WTC11 (cell line): ENCODE data around the gene TCF20. TPM values are rescaled to one million over a fixed set of nuclear protein-coding genes. Genes with fewer than 3 reads are reported as not detected.
A peak's percentile ranks its signal among the peaks of the same experiment; 100 is the strongest.

Experiments
- ATAC-seq: fragments of 200-7000 bp; cut with Tn5 transposase; 2 replicates; pipeline ENCODE4 v1.10.0; 2021; ENCODE audit warnings: mild to moderate bottlenecking, moderate library complexity
- CTCF ChIA-PET: fragments of 300-600 bp; sonication (Branson Sonifier 250); formaldehyde crosslinking; loops from one replicate; lab custom pipeline; 2021; ENCODE audit warnings: antibody characterized with exemption; lab: Charles Lee
- POLR2A ChIA-PET: fragments of 350-600 bp; sonication (Branson Sonifier 250); formaldehyde crosslinking; loops from one replicate; lab custom pipeline; 2021; ENCODE audit warnings: antibody characterized with exemption; lab: Charles Lee
- DNase-seq: peaks from one replicate; pipeline ENCODE4 v3.0.0; 2021; ENCODE audit warnings: low spot score
- H3K27ac Mint-ChIP-seq: 2 replicates; pipeline ENCODE4 v1.8.0; 2021; ENCODE audit warnings: mixed read lengths
- H3K27me3 Mint-ChIP-seq: 2 replicates; pipeline ENCODE4 v1.8.0; 2021; ENCODE audit warnings: low read depth, mild to moderate bottlenecking, moderate library complexity, mixed read lengths
- H3K36me3 Mint-ChIP-seq: 2 replicates; pipeline ENCODE4 v1.8.0; 2021; ENCODE audit warnings: mixed read lengths
- H3K4me1 Mint-ChIP-seq: 2 replicates; pipeline ENCODE4 v1.8.0; 2022; ENCODE audit warnings: mixed read lengths
- H3K4me3 Mint-ChIP-seq: 2 replicates; pipeline ENCODE4 v1.8.0; 2021; ENCODE audit warnings: mild to moderate bottlenecking, moderate library complexity, mixed read lengths
- H3K9me3 Mint-ChIP-seq: 2 replicates; pipeline ENCODE4 v1.8.0; 2021; ENCODE audit warnings: mixed read lengths
- CBFB ChIP-seq: sonication (generic); formaldehyde crosslinking; IDR thresholded peaks from 2 replicates; pipeline ENCODE4 v1.8.1; 2022; ENCODE audit warnings: mild to moderate bottlenecking, low read depth, missing genetic modification reagents
- E2F1 ChIP-seq: sonication (generic); formaldehyde crosslinking; IDR thresholded peaks from 2 replicates; pipeline ENCODE4 v1.8.0; 2022; ENCODE audit warnings: mild to moderate bottlenecking, missing genetic modification reagents
- FOXK1 ChIP-seq: sonication (generic); formaldehyde crosslinking; IDR thresholded peaks from 2 replicates; pipeline ENCODE4 v1.8.0; 2022; ENCODE audit warnings: mild to moderate bottlenecking, moderate library complexity, missing genetic modification reagents
- GTF2I ChIP-seq: fragments of 250-450 bp; sonication (Bioruptor Pico); conservative IDR thresholded peaks from 2 replicates; pipeline ENCODE4 v1.4.0; 2021; ENCODE audit warnings: mild to moderate bottlenecking
- IRF1 ChIP-seq: sonication (generic); formaldehyde crosslinking; IDR thresholded peaks from 2 replicates; pipeline ENCODE4 v1.8.0; 2023; ENCODE audit warnings: missing genetic modification reagents
- JAZF1 ChIP-seq: fragments of 250-450 bp; sonication (Bioruptor Pico); IDR thresholded peaks from 2 replicates; pipeline ENCODE4 v1.9.0; 2021; ENCODE audit warnings: moderate library complexity, mild to moderate bottlenecking, inconsistent platforms
- NR2C2 ChIP-seq: sonication (generic); formaldehyde crosslinking; IDR thresholded peaks from 2 replicates; pipeline ENCODE4 v1.8.0; 2022; ENCODE audit warnings: mild to moderate bottlenecking, missing genetic modification reagents
- RORB ChIP-seq: fragments of 250-450 bp; sonication (Bioruptor Pico); IDR thresholded peaks from 2 replicates; pipeline ENCODE4 v1.9.0; 2021; ENCODE audit warnings: mild to moderate bottlenecking
- SMAD3 ChIP-seq: sonication (generic); formaldehyde crosslinking; IDR thresholded peaks from 2 replicates; pipeline ENCODE4 v1.8.0; 2022; ENCODE audit warnings: missing genetic modification reagents, mild to moderate bottlenecking, borderline replicate concordance
- SP1 ChIP-seq: sonication (generic); formaldehyde crosslinking; conservative IDR thresholded peaks from 2 replicates; pipeline ENCODE4 v1.8.1; 2022; ENCODE audit warnings: missing genetic modification reagents
- TCF7 ChIP-seq: sonication (generic); formaldehyde crosslinking; IDR thresholded peaks from 2 replicates; pipeline ENCODE4 v1.8.0; 2022; ENCODE audit warnings: mild to moderate bottlenecking, low read depth, missing genetic modification reagents, moderate library complexity
- USF1 ChIP-seq: sonication (generic); formaldehyde crosslinking; IDR thresholded peaks from 2 replicates; pipeline ENCODE4 v1.8.0; 2022; ENCODE audit warnings: mild to moderate bottlenecking, missing genetic modification reagents
- ZNF232 ChIP-seq: sonication (generic); formaldehyde crosslinking; IDR thresholded peaks from 2 replicates; pipeline ENCODE4 v1.8.0; 2022; ENCODE audit warnings: mild to moderate bottlenecking, missing genetic modification reagents
- ZNF317 ChIP-seq: sonication (generic); formaldehyde crosslinking; IDR thresholded peaks from 2 replicates; pipeline ENCODE4 v1.8.1; 2023; ENCODE audit warnings: low read depth, mild to moderate bottlenecking, moderate library complexity, missing genetic modification reagents, borderline replicate concordance
- total RNA-seq: library from RNA; stranded (reverse); gene quantifications from 3 replicates; pipeline ENCODE4 v1.2.3, GENCODE V29; 2021
- TF ChIP-seq, protein P1 (sequence below): sonication (generic); formaldehyde crosslinking; IDR thresholded peaks from 2 replicates; pipeline ENCODE4 v1.8.1; 2023; ENCODE audit warnings: mild to moderate bottlenecking, missing genetic modification reagents, moderate library complexity
- TF ChIP-seq, protein P2 (sequence below): sonication (generic); formaldehyde crosslinking; IDR thresholded peaks from 2 replicates; pipeline ENCODE4 v1.8.1; 2023; ENCODE audit warnings: mild to moderate bottlenecking, missing genetic modification reagents, moderate library complexity
- TF ChIP-seq, protein P3 (sequence below): sonication (generic); formaldehyde crosslinking; IDR thresholded peaks from 2 replicates; pipeline ENCODE4 v1.8.1; 2023; ENCODE audit warnings: mild to moderate bottlenecking, missing genetic modification reagents
- TF ChIP-seq, protein P4 (sequence below): sonication (generic); formaldehyde crosslinking; IDR thresholded peaks from 2 replicates; pipeline ENCODE4 v1.8.0; 2022; ENCODE audit warnings: missing genetic modification reagents

Gene TCF20
- total RNA-seq, 1 experiment from 2014 or later, result 77.0 TPM

DNA sequence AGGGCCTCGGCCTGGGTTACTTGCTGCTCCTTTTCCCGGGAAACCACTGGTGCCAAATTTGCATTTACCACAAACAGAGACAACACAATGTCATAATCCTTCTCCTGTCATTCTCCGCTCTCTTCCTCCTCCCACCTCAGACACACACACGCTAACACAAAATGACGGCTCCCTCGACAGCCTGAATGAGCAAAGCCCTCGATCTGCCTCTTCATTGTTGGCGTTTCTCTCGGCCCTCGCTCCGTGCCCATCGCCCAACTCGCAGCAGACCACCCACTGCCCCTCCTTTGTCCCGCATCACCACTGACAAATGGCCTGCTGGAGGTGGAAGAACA lies 12.5 kb upstream of the TCF20 start:
- H3K27me3 Mint-ChIP-seq, result peaks cover 67% of the 10 kb centered on the region
- POLR2A ChIA-PET, result interaction anchor here (1.8 kb wide), 1 partner anchor 9 kb away, joined by 4 read pairs; no protein-coding TSS in a partner anchor

More for the DNA sequence above, 12.5 kb upstream of the TCF20 start:
- no peaks in the 10 kb centered on the region for H3K9me3 Mint-ChIP-seq
- TF ChIP-seq JAZF1 (CRISPR knock-in tag) (no peak), E2F1 (CRISPR knock-in tag) (no peak), IRF1 (CRISPR knock-in tag) (no peak), SP1 (CRISPR knock-in tag) (no peak), ZNF317 (no peak), USF1 (no peak), RORB (CRISPR knock-in tag) (no peak), ZNF232 (no peak), SMAD3 (CRISPR knock-in tag) (no peak), FOXK1 (CRISPR knock-in tag) (no peak), TCF7 (CRISPR knock-in tag) (no peak), GTF2I (CRISPR knock-in tag) (no peak), CBFB (CRISPR knock-in tag) (no peak), NR2C2 (no peak)
- TF ChIP-seq, protein P1, sequence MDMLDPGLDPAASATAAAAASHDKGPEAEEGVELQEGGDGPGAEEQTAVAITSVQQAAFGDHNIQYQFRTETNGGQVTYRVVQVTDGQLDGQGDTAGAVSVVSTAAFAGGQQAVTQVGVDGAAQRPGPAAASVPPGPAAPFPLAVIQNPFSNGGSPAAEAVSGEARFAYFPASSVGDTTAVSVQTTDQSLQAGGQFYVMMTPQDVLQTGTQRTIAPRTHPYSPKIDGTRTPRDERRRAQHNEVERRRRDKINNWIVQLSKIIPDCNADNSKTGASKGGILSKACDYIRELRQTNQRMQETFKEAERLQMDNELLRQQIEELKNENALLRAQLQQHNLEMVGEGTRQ (CRISPR knock-in tag), result no peak
- TF ChIP-seq, protein P2, sequence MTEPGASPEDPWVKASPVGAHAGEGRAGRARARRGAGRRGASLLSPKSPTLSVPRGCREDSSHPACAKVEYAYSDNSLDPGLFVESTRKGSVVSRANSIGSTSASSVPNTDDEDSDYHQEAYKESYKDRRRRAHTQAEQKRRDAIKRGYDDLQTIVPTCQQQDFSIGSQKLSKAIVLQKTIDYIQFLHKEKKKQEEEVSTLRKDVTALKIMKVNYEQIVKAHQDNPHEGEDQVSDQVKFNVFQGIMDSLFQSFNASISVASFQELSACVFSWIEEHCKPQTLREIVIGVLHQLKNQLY (CRISPR knock-in tag), result no peak
- TF ChIP-seq, protein P3, sequence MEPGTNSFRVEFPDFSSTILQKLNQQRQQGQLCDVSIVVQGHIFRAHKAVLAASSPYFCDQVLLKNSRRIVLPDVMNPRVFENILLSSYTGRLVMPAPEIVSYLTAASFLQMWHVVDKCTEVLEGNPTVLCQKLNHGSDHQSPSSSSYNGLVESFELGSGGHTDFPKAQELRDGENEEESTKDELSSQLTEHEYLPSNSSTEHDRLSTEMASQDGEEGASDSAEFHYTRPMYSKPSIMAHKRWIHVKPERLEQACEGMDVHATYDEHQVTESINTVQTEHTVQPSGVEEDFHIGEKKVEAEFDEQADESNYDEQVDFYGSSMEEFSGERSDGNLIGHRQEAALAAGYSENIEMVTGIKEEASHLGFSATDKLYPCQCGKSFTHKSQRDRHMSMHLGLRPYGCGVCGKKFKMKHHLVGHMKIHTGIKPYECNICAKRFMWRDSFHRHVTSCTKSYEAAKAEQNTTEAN (CRISPR knock-in tag), result no peak
- TF ChIP-seq, protein P4, sequence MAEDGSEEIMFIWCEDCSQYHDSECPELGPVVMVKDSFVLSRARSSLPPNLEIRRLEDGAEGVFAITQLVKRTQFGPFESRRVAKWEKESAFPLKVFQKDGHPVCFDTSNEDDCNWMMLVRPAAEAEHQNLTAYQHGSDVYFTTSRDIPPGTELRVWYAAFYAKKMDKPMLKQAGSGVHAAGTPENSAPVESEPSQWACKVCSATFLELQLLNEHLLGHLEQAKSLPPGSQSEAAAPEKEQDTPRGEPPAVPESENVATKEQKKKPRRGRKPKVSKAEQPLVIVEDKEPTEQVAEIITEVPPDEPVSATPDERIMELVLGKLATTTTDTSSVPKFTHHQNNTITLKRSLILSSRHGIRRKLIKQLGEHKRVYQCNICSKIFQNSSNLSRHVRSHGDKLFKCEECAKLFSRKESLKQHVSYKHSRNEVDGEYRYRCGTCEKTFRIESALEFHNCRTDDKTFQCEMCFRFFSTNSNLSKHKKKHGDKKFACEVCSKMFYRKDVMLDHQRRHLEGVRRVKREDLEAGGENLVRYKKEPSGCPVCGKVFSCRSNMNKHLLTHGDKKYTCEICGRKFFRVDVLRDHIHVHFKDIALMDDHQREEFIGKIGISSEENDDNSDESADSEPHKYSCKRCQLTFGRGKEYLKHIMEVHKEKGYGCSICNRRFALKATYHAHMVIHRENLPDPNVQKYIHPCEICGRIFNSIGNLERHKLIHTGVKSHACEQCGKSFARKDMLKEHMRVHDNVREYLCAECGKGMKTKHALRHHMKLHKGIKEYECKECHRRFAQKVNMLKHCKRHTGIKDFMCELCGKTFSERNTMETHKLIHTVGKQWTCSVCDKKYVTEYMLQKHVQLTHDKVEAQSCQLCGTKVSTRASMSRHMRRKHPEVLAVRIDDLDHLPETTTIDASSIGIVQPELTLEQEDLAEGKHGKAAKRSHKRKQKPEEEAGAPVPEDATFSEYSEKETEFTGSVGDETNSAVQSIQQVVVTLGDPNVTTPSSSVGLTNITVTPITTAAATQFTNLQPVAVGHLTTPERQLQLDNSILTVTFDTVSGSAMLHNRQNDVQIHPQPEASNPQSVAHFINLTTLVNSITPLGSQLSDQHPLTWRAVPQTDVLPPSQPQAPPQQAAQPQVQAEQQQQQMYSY (CRISPR knock-in tag), result no peak
- TF ChIP-seq, all 79 proteins: peak for 0
- no peak for DNase-seq
- Mint-ChIP-seq H3K4me1 (peaks cover 8% of the 10 kb centered on the region), H3K4me3 (peak overlapping the region; percentile 61), H3K27ac (0 out of 2 replicates have a peak overlapping the region, but pooled peaks have one; percentile 34), H3K36me3 (no peaks in the 10 kb centered on the region)
- CTCF ChIA-PET, result interaction anchor here (0.9 to 2.8 kb wide), 7 partner anchors 14 to 161 kb away, joined by 3 to 13 read pairs (median 4); no protein-coding TSS in a partner anchor
- ATAC-seq, result peak; percentile 7; the same call in 1 of the 2 replicates
